ENCODE measurements around the gene SLF2.

The SLF2 gene

GRCh38 chr10:100912013-100912604 is 654 bp upstream of the SLF2 start:
- TF ChIP-seq CTCF (IDR thresholded peaks at IDR 0.05; ENCODE audit: control extremely low read depth, extremely low read depth, low read depth, missing control alignments), result no peak
- ChIA-PET CTCF (interaction anchor here (1.1 to 3.7 kb wide), 6 partner anchors 9 to 103 kb away, joined by 3 to 15 read pairs (median 5); partner anchors contain the start of gene LZTS2), POLR2A (no interaction called here)
- no peak for DNase-seq (ENCODE audit: extremely low spot score)

- no peak for DNase-seq (ENCODE audit: extremely low spot score)
- TF ChIP-seq CTCF (IDR thresholded peaks at IDR 0.05; ENCODE audit: control extremely low read depth, extremely low read depth, low read depth, missing control alignments), result no peak
- CTCF ChIA-PET, result interaction anchor here (1.5 to 3.7 kb wide), 4 partner anchors 10 to 102 kb away, joined by 3 to 15 read pairs (median 8); no protein-coding TSS in a partner anchor
- POLR2A ChIA-PET, result no interaction called here
Measured at GRCh38 chr10:100913470-100913865, 705 bp downstream of the SLF2 start.

GRCh38 chr10:100917071-100917470 is 4.3 kb downstream of the SLF2 start:
- CTCF ChIA-PET, result interaction anchor here (1.9 kb wide), 1 partner anchor 81 kb away, joined by 4 read pairs; no protein-coding TSS in a partner anchor
- POLR2A ChIA-PET, result no interaction called here
- TF ChIP-seq CTCF (IDR thresholded peaks at IDR 0.05; ENCODE audit: control extremely low read depth, extremely low read depth, low read depth, missing control alignments), result no peak
- DNase-seq (ENCODE audit: extremely low spot score), result no peak

- TF ChIP-seq CTCF (IDR thresholded peaks at IDR 0.05; ENCODE audit: control extremely low read depth, extremely low read depth, low read depth, missing control alignments), result no peak
- POLR2A ChIA-PET, result no interaction called here
- CTCF ChIA-PET, result interaction anchor here (1.0 to 2.3 kb wide), 2 partner anchors 9 to 118 kb away, joined by 3 to 9 read pairs; no protein-coding TSS in a partner anchor
- DNase-seq (ENCODE audit: extremely low spot score), result no peak
Measured at GRCh38 chr10:100923580-100923979, 10.8 kb downstream of the SLF2 start.

GRCh38 chr10:100927266-100927665 is 14.5 kb downstream of the SLF2 start:
- ChIA-PET CTCF (interaction anchor here (1.2 to 1.5 kb wide), 4 partner anchors 9 to 115 kb away, joined by 3 to 4 read pairs (median 3); no protein-coding TSS in a partner anchor), POLR2A (no interaction called here)
- no peak for DNase-seq (ENCODE audit: extremely low spot score)
- TF ChIP-seq CTCF (IDR thresholded peaks at IDR 0.05; ENCODE audit: control extremely low read depth, extremely low read depth, low read depth, missing control alignments), result no peak

GRCh38 chr10:100928039-100928438 is 15.3 kb downstream of the SLF2 start:
- no peak for DNase-seq (ENCODE audit: extremely low spot score)
- TF ChIP-seq CTCF (IDR thresholded peaks at IDR 0.05; ENCODE audit: control extremely low read depth, extremely low read depth, low read depth, missing control alignments), result no peak
- CTCF ChIA-PET, result interaction anchor here (0.6 to 1.5 kb wide), 3 partner anchors 15 to 114 kb away, joined by 3 read pairs; no protein-coding TSS in a partner anchor
- POLR2A ChIA-PET, result no interaction called here
